Dermis microvascular lymphatic vessel endothelial cell (primary cell): Measurements from ENCODE around the gene MYO15B. TPM values are rescaled to one million over a fixed set of nuclear protein-coding genes. Genes with fewer than 3 reads are reported as not detected.

Experiments
- DNase-seq, 2 donors: peaks; one replicate each; pipeline versions ENCODE4 v3.0.0 to v3.0.0-alpha.2; 2010; ENCODE audit warnings: low read depth in 2 of 2
- total RNA-seq: library from RNA; depleted of rRNA; stranded (reverse); fragments of >200 nt; gene quantifications from 2 replicates; pipeline ENCODE4 v1.2.1, GENCODE V29; 2014

MYO15B gene
- total RNA-seq, 1 donor from 2014 or later = 5.3 TPM

- no peak for DNase-seq
Observed at GRCh38 chr17:75558666-75559530, 28.7 kb upstream of the MYO15B start.

GRCh38 chr17:75559958-75560533 is 27.6 kb upstream of the MYO15B start:
- DNase-seq = no peak

- no peak for DNase-seq
Observed at GRCh38 chr17:75561927-75562603, 25.5 kb upstream of the MYO15B start.

GRCh38 chr17:75563063-75563758 is 24.4 kb upstream of the MYO15B start:
- DNase-seq = no peak

- no peak for DNase-seq
Observed at GRCh38 chr17:75564195-75564594, 23.4 kb upstream of the MYO15B start.

GRCh38 chr17:75565066-75565465 is 22.5 kb upstream of the MYO15B start:
- no peak for DNase-seq

- no peak for DNase-seq
Observed at GRCh38 chr17:75565618-75566017, 22.0 kb upstream of the MYO15B start.

GRCh38 chr17:75566416-75566815 is 21.2 kb upstream of the MYO15B start:
- DNase-seq = no peak

GRCh38 chr17:75566834-75567233 is 20.8 kb upstream of the MYO15B start:
- no peak for DNase-seq

GRCh38 chr17:75568412-75569255 is 19.0 kb upstream of the MYO15B start:
- no peak for DNase-seq

- no peak for DNase-seq
Observed at GRCh38 chr17:75570034-75570676, 17.4 kb upstream of the MYO15B start.

GRCh38 chr17:75570772-75571171 is 16.8 kb upstream of the MYO15B start:
- DNase-seq = no peak

GRCh38 chr17:75571197-75571884 is 16.3 kb upstream of the MYO15B start:
- peak in 1 of 2 donors; percentile 65 for DNase-seq

GRCh38 chr17:75571885-75572215 is 15.8 kb upstream of the MYO15B start:
- DNase-seq = no peak

GRCh38 chr17:75572713-75573539 is 14.7 kb upstream of the MYO15B start:
- DNase-seq = no peak

- DNase-seq = no peak
Observed at GRCh38 chr17:75573540-75573957, 14.1 kb upstream of the MYO15B start.

GRCh38 chr17:75573994-75574393 is 13.6 kb upstream of the MYO15B start:
- no peak for DNase-seq

- no peak for DNase-seq
Observed at GRCh38 chr17:75574404-75575036, 13.1 kb upstream of the MYO15B start.

- DNase-seq = no peak
Observed at GRCh38 chr17:75575197-75575596, 12.4 kb upstream of the MYO15B start.
